MV-4-11 (cell line): ENCODE data around the gene ZNF511.
A peak's percentile ranks its signal among the peaks of the same experiment; 100 is the strongest.

ENCODE experiments used
- DNase-seq: peaks from one replicate; lab custom pipeline; 2025; lab: John Stamatoyannopoulos, UW

Gene ZNF511

GRCh38 chr10:133353988-133354605, 45.4 kb downstream of the ZNF511 start:
- DNase-seq: no peak

- DNase-seq: no peak
Observed at GRCh38 chr10:133354672-133355240, 46.0 kb downstream of the ZNF511 start.

DNA sequence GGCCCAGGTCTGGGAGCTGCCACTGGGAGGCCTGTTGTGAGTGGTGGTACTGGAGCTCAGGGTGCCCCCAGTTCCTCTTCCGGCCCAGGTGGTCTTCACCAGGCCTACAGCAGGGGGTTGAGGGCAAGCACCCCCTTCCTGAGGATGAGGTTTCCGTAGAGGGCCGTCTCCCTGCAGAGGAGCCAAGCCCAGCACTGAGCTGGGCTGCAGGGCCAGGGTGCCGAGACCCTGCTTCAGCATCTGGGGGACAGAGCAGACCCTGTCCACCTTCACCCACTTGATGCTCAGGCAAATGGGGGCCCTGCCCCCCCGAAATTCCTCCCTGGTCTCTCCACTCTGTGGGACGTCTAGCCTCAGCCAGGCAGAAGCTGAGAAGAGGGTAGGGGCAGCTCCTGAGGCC, 46.6 kb downstream of the ZNF511 start:
- DNase-seq: no peak

DNA sequence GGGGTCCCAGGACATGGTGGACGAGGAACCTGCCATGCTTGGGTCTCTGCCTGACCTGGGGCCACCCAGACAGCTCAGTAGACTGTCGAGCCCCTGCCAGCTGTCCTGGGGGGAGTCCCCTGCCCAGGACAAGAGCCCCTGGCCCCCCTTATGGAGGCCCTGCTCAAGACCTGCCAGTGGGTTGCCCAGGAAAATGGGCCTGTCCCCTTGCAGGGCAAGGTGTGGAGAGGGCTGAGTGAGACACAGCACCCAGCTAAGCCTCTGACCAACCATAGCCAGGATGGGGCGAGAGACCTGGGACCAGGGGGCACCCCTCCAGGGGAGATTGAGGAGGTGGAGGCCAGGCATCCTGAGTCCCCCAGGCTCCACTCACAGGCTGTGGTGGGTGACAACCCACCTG, 47.3 kb downstream of the ZNF511 start:
- DNase-seq: no peak

- no peak for DNase-seq
Observed at GRCh38 chr10:133356549-133357284, 48.0 kb downstream of the ZNF511 start.

- peak; percentile 65 for DNase-seq
Observed at GRCh38 chr10:133357285-133358161, 48.8 kb downstream of the ZNF511 start, which contains the start of gene FUOM. TSS of gene FUOM (minus strand) at chr10:133358019. CDS start at chr10:133358007, 12 bp downstream.

- no peak for DNase-seq
Observed at GRCh38 chr10:133358162-133358924, 49.6 kb downstream of the ZNF511 start.

DNA sequence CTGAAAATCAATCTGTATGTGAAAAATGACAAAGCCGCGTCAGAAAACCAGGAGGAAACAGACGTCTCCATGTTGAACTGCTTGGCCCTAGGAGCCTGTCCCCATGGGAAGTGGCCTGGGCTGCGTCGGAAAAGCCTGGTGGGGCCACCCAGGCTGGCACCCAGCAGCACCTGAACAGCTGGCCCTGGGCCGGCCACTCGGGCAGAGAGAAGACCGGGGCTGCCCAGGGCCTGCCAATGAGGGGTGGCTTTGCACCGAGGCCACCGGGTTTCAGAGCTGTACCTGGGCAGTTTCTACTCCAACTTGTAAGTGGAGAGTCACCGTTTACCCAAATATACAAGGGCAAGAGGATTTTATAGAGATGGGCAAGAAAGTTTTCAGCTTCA, 50.2 kb downstream of the ZNF511 start:
- DNase-seq: no peak

- no peak for DNase-seq
Observed at GRCh38 chr10:133359554-133359971, 50.8 kb downstream of the ZNF511 start.

DNA sequence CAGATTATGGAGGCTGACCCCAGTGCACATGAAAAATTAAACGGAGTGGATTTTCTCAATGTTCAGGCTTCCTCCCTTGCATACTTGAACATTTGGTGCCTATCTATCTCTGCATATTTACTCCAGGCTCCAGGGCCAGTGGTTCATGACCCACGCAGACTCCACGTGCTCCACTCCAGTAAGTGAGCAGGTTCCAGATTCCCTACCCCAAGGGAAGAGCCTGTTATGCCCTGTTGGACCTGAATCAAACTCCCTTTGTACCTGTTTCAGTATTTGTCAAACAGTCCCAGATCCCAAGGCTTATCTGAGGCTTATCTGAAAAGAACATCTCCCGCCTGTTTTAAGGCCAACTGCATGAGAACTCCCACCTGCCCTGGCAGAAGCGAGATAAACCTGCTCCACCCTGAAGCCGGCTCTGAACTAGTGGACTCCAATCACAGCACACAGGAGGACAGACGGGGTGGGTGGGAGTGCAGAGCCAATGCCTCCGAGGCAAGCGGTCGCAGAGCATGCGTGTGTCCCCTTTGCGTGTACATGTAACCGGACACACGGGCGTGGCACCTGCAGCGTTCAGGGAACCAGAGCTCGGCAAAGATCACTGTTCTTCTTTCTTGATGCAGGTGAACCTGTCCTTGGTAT, 51.4 kb downstream of the ZNF511 start:
- no peak for DNase-seq

- DNase-seq: no peak
Observed at GRCh38 chr10:133361227-133361626, 52.5 kb downstream of the ZNF511 start.

- DNase-seq: no peak
Observed at GRCh38 chr10:133361773-133362441, 53.2 kb downstream of the ZNF511 start.
